SK-N-SH treated with all-trans-retinoic acid at 6 μM for 48 hours (cell line): ENCODE measurements around the gene HDDC2.

Experiments
- CREB5 ChIP-seq: fragments of 250-450 bp; sonication (Bioruptor Pico); IDR thresholded peaks from 2 replicates; pipeline ENCODE4 v1.5.1; 2020; ENCODE audit warnings: low read depth, mild to moderate bottlenecking, moderate library complexity
- PATZ1 ChIP-seq: fragments of 250-450 bp; sonication (Bioruptor Pico); IDR thresholded peaks from 2 replicates; pipeline ENCODE4 v1.8.0; 2020; ENCODE audit warnings: mild to moderate bottlenecking, moderate library complexity, borderline replicate concordance
- POU6F1 ChIP-seq: fragments of 250-450 bp; sonication (Bioruptor Pico); IDR thresholded peaks from 2 replicates; pipeline ENCODE4 v1.8.0; 2021; ENCODE audit warnings: low read depth, mild to moderate bottlenecking, moderate library complexity, borderline replicate concordance
- RARB ChIP-seq: fragments of 250-450 bp; sonication (Bioruptor Pico); IDR thresholded peaks from 2 replicates; pipeline ENCODE4 v1.8.0; 2021; ENCODE audit warnings: mild to moderate bottlenecking, moderate library complexity
- SNAI2 ChIP-seq: fragments of 250-450 bp; sonication (Bioruptor Pico); IDR thresholded peaks from 2 replicates; pipeline ENCODE4 v1.5.0; 2020; ENCODE audit warnings: mild to moderate bottlenecking, moderate library complexity
- TCF4 ChIP-seq: fragments of 250-450 bp; sonication (Bioruptor Pico); IDR thresholded peaks from 2 replicates; pipeline ENCODE4 v1.8.0; 2021; ENCODE audit warnings: mild to moderate bottlenecking, moderate library complexity, borderline replicate concordance
- ZNF70 ChIP-seq: fragments of 450-650 bp; formaldehyde crosslinking; IDR thresholded peaks from 2 replicates; pipeline ENCODE4 v1.5.0; 2020; ENCODE audit warnings: mild to moderate bottlenecking, moderate library complexity

DNA sequence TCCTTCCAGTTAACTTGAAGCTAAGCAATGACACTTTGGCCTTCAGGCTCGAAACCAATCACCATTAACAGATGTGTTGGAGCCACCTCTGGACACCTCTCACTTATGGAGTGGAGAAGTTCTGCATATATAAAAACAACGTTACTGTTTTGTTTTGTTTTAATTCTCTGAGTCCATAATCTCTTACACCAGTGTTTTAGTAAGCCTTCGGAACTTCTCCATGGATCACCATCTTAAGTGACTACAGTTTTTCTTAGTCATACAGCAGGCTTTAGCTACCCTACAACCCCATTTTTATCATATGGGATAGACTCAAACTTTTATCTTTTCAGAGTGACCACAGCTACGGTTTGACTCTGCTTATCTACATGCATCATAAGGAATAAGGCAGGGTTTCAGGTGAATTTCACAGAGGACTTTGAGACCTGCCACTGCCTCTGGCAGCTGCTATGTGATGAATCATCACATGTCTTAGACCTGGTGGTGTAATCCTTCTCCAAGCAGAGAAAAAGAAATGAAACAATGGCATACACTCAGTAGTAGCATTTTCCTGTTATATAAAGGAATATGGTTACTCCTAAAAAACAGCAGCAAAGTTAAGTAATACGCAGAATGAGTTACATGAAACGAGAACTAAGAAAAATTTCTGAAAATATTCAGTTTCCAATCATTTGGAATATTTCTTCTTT is 5.5 kb upstream of the HDDC2 start:
- no peak for TF ChIP-seq ZNF70 (CRISPR knock-in tag)
- TF ChIP-seq TCF4: no peak
- TF ChIP-seq RARB: no peak
- no peak for TF ChIP-seq CREB5 (CRISPR knock-in tag)
- TF ChIP-seq POU6F1 (CRISPR knock-in tag): no peak
- TF ChIP-seq PATZ1 (CRISPR knock-in tag): no peak
- no peak for TF ChIP-seq SNAI2 (CRISPR knock-in tag)
